Measurements from ENCODE around the gene SNX15.

- TF ChIP-seq CTCF (IDR thresholded peaks at IDR 0.05) (no peak), EZH2 (IDR thresholded peaks at IDR 0.05; ENCODE audit: borderline replicate concordance, insufficient read depth, low read depth, low read length, poor library complexity, severe bottlenecking) (no peak)
Observed at GRCh38 chr11:65087216-65087615, 60.0 kb downstream of the SNX15 start.

Measured in B cell (primary cell).